ENCODE measurements around the gene B3GAT3.

The B3GAT3 gene

DNA sequence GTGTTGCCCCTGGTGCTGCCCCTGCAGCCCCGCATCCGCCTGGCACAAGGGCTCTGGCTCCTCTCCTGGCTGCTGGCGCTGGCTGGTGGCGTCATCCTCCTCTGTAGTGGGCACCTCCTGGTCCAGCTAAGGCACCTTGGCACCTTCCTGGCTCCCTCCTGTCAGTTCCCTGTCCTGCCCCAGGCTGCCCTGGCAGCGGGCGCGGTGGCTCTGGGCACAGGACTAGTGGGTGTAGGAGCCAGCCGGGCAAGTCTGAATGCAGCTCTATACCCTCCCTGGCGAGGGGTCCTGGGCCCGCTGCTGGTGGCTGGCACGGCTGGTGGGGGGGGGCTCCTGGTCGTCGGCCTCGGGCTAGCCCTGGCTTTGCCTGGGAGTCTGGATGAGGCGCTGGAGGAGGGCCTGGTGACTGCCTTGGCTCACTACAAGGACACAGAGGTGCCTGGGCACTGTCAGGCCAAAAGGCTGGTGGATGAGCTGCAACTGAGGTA, 8.5 kb downstream of the B3GAT3 start:
- Histone ChIP-seq H3K27me3 (replicated peaks; ENCODE audit: control insufficient read depth, insufficient read depth, low read length, poor library complexity, severe bottlenecking) (no peaks in the 10 kb centered on the region), H3K9me3 (ENCODE audit: control insufficient read depth, low read length) (no peaks in the 10 kb centered on the region), H3K36me3 (ENCODE audit: control insufficient read depth, insufficient read depth, low read length) (peaks cover 32% of the 10 kb centered on the region), H3K4me1 (ENCODE audit: control insufficient read depth, insufficient read depth, low read length, poor library complexity, severe bottlenecking) (peaks cover 17% of the 10 kb centered on the region), H3K4me3 (ENCODE audit: insufficient read depth, low read depth, low read length, poor library complexity, severe bottlenecking) (no peak overlapping the region), H3K27ac (ENCODE audit: insufficient read depth, low read length, poor library complexity, severe bottlenecking) (peak overlapping the region; percentile 93)
- DNase-seq: no peak

DNA sequence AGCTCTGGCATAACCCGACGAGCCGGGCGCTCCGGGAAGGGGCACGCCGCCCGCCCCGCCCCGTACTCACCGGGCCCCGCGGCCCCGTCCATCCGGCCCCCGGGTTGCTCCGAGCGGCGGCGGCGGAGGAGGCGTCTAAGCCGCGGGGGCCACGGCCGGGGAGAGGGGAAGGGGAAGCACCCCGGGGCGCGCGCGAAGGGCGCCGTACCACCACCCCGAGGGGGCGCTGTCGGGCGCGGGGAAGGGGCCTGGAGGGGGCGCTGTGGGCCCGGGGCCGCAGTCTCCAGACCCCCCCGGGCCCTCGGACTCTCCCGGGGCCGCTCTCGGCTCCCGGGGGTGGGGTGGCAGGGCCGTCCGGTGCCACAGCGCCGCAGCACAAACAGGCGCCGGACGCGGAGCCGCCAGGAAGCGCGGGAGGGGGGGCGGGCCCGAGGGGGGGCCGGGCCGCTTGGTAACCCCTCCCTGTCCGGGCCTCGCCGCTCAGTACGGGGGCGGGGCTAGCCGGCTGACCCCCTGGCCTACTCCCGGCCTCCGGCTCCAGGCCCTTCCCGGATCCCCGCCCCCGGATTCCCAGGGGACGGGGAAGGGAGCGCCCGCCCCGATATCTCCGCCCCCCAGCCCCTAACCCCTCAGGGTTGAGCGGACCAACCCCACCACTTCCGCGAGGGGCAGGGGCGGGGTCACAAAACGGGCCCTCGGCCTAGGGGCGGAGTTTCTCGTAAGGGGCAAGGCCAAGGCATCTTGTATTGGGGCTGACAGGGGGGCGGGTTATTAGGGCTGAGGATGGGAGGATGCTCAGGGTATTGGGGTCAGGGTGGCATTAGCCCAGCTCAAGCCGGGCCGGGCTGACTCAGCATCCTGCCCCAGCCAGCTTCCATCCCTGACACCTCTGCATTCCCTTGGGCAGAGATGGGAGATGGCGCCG, 9.2 kb downstream of the B3GAT3 start, which contains the start of the genes EML3 and ROM1:
Gene EML3, minus strand, starts transcription at position 410 of the 925 bp plus-strand sequence. Its CDS starts 318 bp downstream, at position 92.
Gene ROM1, plus strand, starts transcription at position 892 of the 925 bp plus-strand sequence. Its CDS starts 25 bp downstream, at position 917.
- Histone ChIP-seq H3K27me3 (replicated peaks; ENCODE audit: control insufficient read depth, insufficient read depth, low read length, poor library complexity, severe bottlenecking) (no peaks in the 10 kb centered on the region), H3K4me1 (ENCODE audit: control insufficient read depth, insufficient read depth, low read length, poor library complexity, severe bottlenecking) (peaks cover 17% of the 10 kb centered on the region), H3K4me3 (ENCODE audit: insufficient read depth, low read depth, low read length, poor library complexity, severe bottlenecking) (peak within 1 kb of the TSS; percentile 79), H3K27ac (ENCODE audit: insufficient read depth, low read length, poor library complexity, severe bottlenecking) (peak within 1 kb of the TSS; percentile 93), H3K36me3 (ENCODE audit: control insufficient read depth, insufficient read depth, low read length) (peaks cover 39% of the 10 kb centered on the region), H3K9me3 (ENCODE audit: control insufficient read depth, low read length) (no peaks in the 10 kb centered on the region)
- DNase-seq: peak; percentile 74 to 82 (median 80)

- Histone ChIP-seq H3K36me3 (ENCODE audit: control insufficient read depth, insufficient read depth, low read length) (peaks cover 37% of the 10 kb centered on the region), H3K4me1 (ENCODE audit: control insufficient read depth, insufficient read depth, low read length, poor library complexity, severe bottlenecking) (peaks cover 17% of the 10 kb centered on the region), H3K4me3 (ENCODE audit: insufficient read depth, low read depth, low read length, poor library complexity, severe bottlenecking) (peak overlapping the region; percentile 79), H3K9me3 (ENCODE audit: control insufficient read depth, low read length) (no peaks in the 10 kb centered on the region), H3K27ac (ENCODE audit: insufficient read depth, low read length, poor library complexity, severe bottlenecking) (peak overlapping the region; percentile 93), H3K27me3 (replicated peaks; ENCODE audit: control insufficient read depth, insufficient read depth, low read length, poor library complexity, severe bottlenecking) (no peaks in the 10 kb centered on the region)
- peak in 1 of 3 donors; percentile 12 for DNase-seq
Observed at GRCh38 chr11:62611705-62612365, 10.0 kb downstream of the B3GAT3 start.

GRCh38 chr11:62610814-62611704, 10.7 kb downstream of the B3GAT3 start:
- H3K36me3 ChIP-seq (ENCODE audit: control insufficient read depth, insufficient read depth, low read length): peaks cover 33% of the 10 kb centered on the region
- H3K4me1 ChIP-seq (ENCODE audit: control insufficient read depth, insufficient read depth, low read length, poor library complexity, severe bottlenecking): peaks cover 17% of the 10 kb centered on the region
- H3K27ac ChIP-seq (ENCODE audit: insufficient read depth, low read length, poor library complexity, severe bottlenecking): peak overlapping the region; percentile 93

DNA sequence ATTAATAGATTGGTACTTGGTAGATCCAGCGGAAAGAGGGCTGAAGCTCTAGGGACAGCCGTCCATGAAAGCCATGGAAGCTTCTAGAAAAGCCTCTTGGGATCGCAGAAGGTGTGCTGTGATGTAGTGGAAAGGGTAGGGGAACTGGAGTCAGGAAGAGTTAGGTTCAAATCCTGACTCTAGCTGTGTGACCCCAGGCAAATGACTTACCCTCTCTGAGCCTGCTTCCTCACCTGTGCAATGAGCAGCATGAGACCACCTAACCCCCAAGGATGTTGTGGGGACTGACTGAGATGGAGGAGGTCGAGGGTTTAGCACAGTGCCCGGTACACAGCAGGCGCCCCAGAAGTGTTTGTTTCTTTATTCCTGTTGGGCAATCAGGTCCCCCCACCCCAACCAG, 11.4 kb downstream of the B3GAT3 start:
- Histone ChIP-seq H3K9me3 (ENCODE audit: control insufficient read depth, low read length) (no peaks in the 10 kb centered on the region), H3K4me1 (ENCODE audit: control insufficient read depth, insufficient read depth, low read length, poor library complexity, severe bottlenecking) (peaks cover 17% of the 10 kb centered on the region), H3K27me3 (replicated peaks; ENCODE audit: control insufficient read depth, insufficient read depth, low read length, poor library complexity, severe bottlenecking) (no peaks in the 10 kb centered on the region), H3K36me3 (ENCODE audit: control insufficient read depth, insufficient read depth, low read length) (peaks cover 32% of the 10 kb centered on the region), H3K27ac (ENCODE audit: insufficient read depth, low read length, poor library complexity, severe bottlenecking) (no peak overlapping the region), H3K4me3 (ENCODE audit: insufficient read depth, low read depth, low read length, poor library complexity, severe bottlenecking) (no peak overlapping the region)
- no peak for DNase-seq

More at GRCh38 chr11:62610814-62611704, 10.7 kb downstream of the B3GAT3 start:
- H3K27me3 ChIP-seq (replicated peaks; ENCODE audit: control insufficient read depth, insufficient read depth, low read length, poor library complexity, severe bottlenecking): no peaks in the 10 kb centered on the region
- peak overlapping the region; percentile 79 for H3K4me3 ChIP-seq (ENCODE audit: insufficient read depth, low read depth, low read length, poor library complexity, severe bottlenecking)
- H3K9me3 ChIP-seq (ENCODE audit: control insufficient read depth, low read length): no peaks in the 10 kb centered on the region
- DNase-seq: no peak

GRCh38 chr11:62608776-62609175, 13.0 kb downstream of the B3GAT3 start:
- no peaks in the 10 kb centered on the region for H3K27me3 ChIP-seq (replicated peaks; ENCODE audit: control insufficient read depth, insufficient read depth, low read length, poor library complexity, severe bottlenecking)
- H3K4me3 ChIP-seq (ENCODE audit: insufficient read depth, low read depth, low read length, poor library complexity, severe bottlenecking): no peak overlapping the region
- H3K9me3 ChIP-seq (ENCODE audit: control insufficient read depth, low read length): no peaks in the 10 kb centered on the region
- H3K36me3 ChIP-seq (ENCODE audit: control insufficient read depth, insufficient read depth, low read length): peaks cover 36% of the 10 kb centered on the region
- no peak overlapping the region for H3K27ac ChIP-seq (ENCODE audit: insufficient read depth, low read length, poor library complexity, severe bottlenecking)
- H3K4me1 ChIP-seq (ENCODE audit: control insufficient read depth, insufficient read depth, low read length, poor library complexity, severe bottlenecking): peaks cover 17% of the 10 kb centered on the region
- DNase-seq: no peak

DNA sequence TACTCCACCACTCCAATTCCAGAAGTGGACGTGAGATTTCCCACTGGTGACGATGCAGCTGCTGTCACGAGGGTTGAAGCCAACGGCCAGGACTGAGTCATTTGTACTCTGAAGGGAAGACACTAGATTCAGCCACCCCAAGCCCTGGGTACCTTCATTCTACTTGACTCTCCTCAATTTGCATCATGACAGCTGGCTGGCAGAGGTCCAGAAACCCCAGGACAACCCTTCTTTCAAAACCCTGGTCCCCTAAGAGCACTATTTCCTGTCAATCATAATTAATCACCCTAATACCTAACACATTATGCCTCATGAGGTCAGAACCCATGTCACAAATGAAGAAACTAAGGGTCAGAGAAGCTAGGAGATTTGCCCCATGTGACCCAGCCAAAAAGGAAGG, 14.1 kb downstream of the B3GAT3 start:
- no peak overlapping the region for H3K4me3 ChIP-seq (ENCODE audit: insufficient read depth, low read depth, low read length, poor library complexity, severe bottlenecking)
- no peaks in the 10 kb centered on the region for H3K9me3 ChIP-seq (ENCODE audit: control insufficient read depth, low read length)
- H3K36me3 ChIP-seq (ENCODE audit: control insufficient read depth, insufficient read depth, low read length): peaks cover 36% of the 10 kb centered on the region
- peaks cover 13% of the 10 kb centered on the region for H3K4me1 ChIP-seq (ENCODE audit: control insufficient read depth, insufficient read depth, low read length, poor library complexity, severe bottlenecking)
- no peaks in the 10 kb centered on the region for H3K27me3 ChIP-seq (replicated peaks; ENCODE audit: control insufficient read depth, insufficient read depth, low read length, poor library complexity, severe bottlenecking)
- H3K27ac ChIP-seq (ENCODE audit: insufficient read depth, low read length, poor library complexity, severe bottlenecking): no peak overlapping the region
- DNase-seq: no peak

DNA sequence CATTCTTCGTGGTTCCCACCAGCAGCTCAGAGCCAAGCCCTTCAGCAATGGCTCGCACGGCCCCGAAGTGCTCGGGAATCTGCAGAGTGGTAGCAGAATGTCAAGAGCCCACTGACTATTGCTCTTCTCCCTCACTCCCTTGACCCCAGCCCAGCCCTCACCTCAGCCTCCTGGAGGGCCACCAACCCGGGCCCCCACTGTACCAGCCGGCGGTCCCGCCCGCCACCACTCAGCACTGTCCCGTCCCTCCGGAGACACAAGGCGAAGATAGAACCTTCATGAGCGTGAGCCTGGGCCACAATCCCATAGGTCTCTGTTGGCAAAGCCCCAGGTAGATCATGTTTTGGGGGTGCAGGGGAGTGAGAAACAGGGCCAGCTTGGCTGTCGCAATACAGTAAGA, 15.9 kb downstream of the B3GAT3 start:
- no peak for DNase-seq
- H3K36me3 ChIP-seq (ENCODE audit: control insufficient read depth, insufficient read depth, low read length): peaks cover 36% of the 10 kb centered on the region
- H3K4me1 ChIP-seq (ENCODE audit: control insufficient read depth, insufficient read depth, low read length, poor library complexity, severe bottlenecking): peaks cover 12% of the 10 kb centered on the region
- no peaks in the 10 kb centered on the region for H3K9me3 ChIP-seq (ENCODE audit: control insufficient read depth, low read length)
- no peak overlapping the region for H3K4me3 ChIP-seq (ENCODE audit: insufficient read depth, low read depth, low read length, poor library complexity, severe bottlenecking)
- no peaks in the 10 kb centered on the region for H3K27me3 ChIP-seq (replicated peaks; ENCODE audit: control insufficient read depth, insufficient read depth, low read length, poor library complexity, severe bottlenecking)
- H3K27ac ChIP-seq (ENCODE audit: insufficient read depth, low read length, poor library complexity, severe bottlenecking): no peak overlapping the region

DNA sequence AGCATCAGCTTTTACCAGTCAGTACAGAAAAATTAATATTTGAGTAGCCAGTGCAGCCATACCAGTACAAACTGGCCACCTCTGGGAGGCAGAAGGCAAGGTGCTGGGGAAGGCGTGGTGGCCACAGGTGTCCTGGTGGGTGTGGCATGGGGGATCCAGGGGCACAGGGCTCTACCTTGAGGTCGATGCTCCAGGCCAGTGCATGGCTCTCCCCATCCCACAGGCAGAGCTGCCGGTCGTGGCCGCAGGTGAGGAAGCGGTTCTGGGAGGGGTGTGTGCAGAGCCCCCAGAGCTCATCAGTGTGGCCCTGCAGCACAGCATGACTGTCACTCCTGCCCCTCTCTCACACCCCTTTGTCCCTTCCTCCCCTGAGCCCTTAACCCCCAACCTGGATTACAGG, 16.3 kb downstream of the B3GAT3 start:
- Histone ChIP-seq H3K4me1 (ENCODE audit: control insufficient read depth, insufficient read depth, low read length, poor library complexity, severe bottlenecking) (peaks cover 11% of the 10 kb centered on the region), H3K9me3 (ENCODE audit: control insufficient read depth, low read length) (no peaks in the 10 kb centered on the region), H3K4me3 (ENCODE audit: insufficient read depth, low read depth, low read length, poor library complexity, severe bottlenecking) (no peak overlapping the region), H3K36me3 (ENCODE audit: control insufficient read depth, insufficient read depth, low read length) (peaks cover 33% of the 10 kb centered on the region), H3K27me3 (replicated peaks; ENCODE audit: control insufficient read depth, insufficient read depth, low read length, poor library complexity, severe bottlenecking) (no peaks in the 10 kb centered on the region), H3K27ac (ENCODE audit: insufficient read depth, low read length, poor library complexity, severe bottlenecking) (no peak overlapping the region)
- no peak for DNase-seq

Data from effector memory CD4-positive, alpha-beta T cell (primary cell).